ENCODE results near the gene ACBD7.

ACBD7 gene

GRCh38 chr10:15084502-15084922 lies 4.1 kb downstream of the ACBD7 start:
- peak; percentile 75 for DNase-seq

- no peak for DNase-seq
These were observed 4.7 kb downstream of the ACBD7 start for GRCh38 chr10:15083674-15084501.

GRCh38 chr10:15075421-15075820 lies 13.2 kb downstream of the ACBD7 start:
- no peak for DNase-seq

- DNase-seq = no peak
These were observed 16.2 kb downstream of the ACBD7 start for GRCh38 chr10:15072358-15072757.

- DNase-seq = no peak
These were observed 19.3 kb downstream of the ACBD7 start for GRCh38 chr10:15069230-15069629.

GRCh38 chr10:15068802-15069201 lies 19.8 kb downstream of the ACBD7 start:
- DNase-seq = no peak

- DNase-seq = no peak
These were observed 21.4 kb downstream of the ACBD7 start for GRCh38 chr10:15067154-15067553.

- DNase-seq = no peak
These were observed 27.9 kb downstream of the ACBD7 start for GRCh38 chr10:15060638-15061037.

- DNase-seq = no peak
These were observed 28.7 kb downstream of the ACBD7 start for GRCh38 chr10:15059914-15060313.

GRCh38 chr10:15058689-15059088 lies 29.9 kb downstream of the ACBD7 start:
- DNase-seq = no peak

- no peak for DNase-seq
These were observed 35.5 kb downstream of the ACBD7 start for GRCh38 chr10:15053061-15053460.

- no peak for DNase-seq
These were observed 36.5 kb downstream of the ACBD7 start for GRCh38 chr10:15052121-15052520.

GRCh38 chr10:15049533-15049932 lies 39.0 kb downstream of the ACBD7 start:
- DNase-seq = no peak

- no peak for DNase-seq
These were observed 42.0 kb downstream of the ACBD7 start for GRCh38 chr10:15046626-15047025.

- DNase-seq = no peak
These were observed 43.2 kb downstream of the ACBD7 start for GRCh38 chr10:15045380-15045779.

GRCh38 chr10:15043674-15044073 lies 44.9 kb downstream of the ACBD7 start, which contains the start of gene OLAH:
Gene OLAH, plus strand, starts transcription at chr10:15043943. Its CDS starts 3,346 bp downstream, at chr10:15047289.
- no peak for DNase-seq

- no peak for DNase-seq
These were observed 50.2 kb downstream of the ACBD7 start for GRCh38 chr10:15038416-15038815.

- no peak for DNase-seq
These were observed 50.9 kb downstream of the ACBD7 start for GRCh38 chr10:15037691-15038090.

GRCh38 chr10:15035385-15036301 lies 52.9 kb downstream of the ACBD7 start:
- no peak for DNase-seq

GRCh38 chr10:15027741-15028140 lies 60.8 kb downstream of the ACBD7 start:
- DNase-seq = no peak

All from CD4-positive, alpha-beta T cell treated with Interleukin-21 for 1 hour (primary cell).